Stimulated activated CD8-positive, alpha-beta memory T cell treated with anti-CD3 and anti-CD28 coated beads, Interleukin-7, amount 100 ng/mL, for 4 hours (primary cell): ENCODE results near the gene PPP1R9B.

Experiments
- DNase-seq, 2 donors: peaks; one replicate each; pipeline ENCODE4 v3.0.0-alpha.2; 2020; ENCODE audit warnings: low read depth in 2 of 2

Gene PPP1R9B

DNA sequence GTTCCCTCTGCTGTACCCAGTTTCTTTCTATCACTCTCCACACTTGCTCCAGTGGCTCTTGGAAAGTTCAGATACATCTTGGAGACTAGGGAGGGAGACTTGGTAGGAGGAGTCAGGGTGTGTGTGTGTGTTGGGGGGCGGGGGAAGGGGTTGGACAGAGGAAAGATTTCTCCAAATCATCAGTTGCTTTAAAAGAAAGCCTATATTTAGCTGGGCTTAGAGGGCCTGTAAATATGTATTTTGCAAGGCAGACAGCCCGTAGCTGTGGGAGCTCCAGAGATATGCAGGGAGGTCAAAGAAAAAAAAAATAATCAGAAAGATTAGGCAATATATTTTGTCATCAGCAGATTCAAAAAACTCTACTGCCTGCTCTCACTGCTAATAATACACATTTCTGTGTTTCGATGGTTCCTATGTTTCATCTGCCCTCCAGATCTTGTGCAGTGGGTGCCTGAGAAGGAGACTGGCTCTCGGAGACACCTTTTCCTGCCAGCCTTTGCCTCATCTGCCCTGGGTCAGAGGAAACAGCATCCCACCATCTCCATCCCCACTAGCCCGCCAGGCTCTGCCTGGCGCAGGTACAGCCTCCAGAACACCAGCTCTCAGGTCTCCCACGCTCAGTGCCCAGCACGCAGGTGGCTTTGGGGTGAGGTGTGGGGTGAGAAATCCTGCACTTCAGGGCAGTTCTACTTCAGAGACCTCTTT, 4.8 kb upstream of the PPP1R9B start:
- no peak for DNase-seq

DNA sequence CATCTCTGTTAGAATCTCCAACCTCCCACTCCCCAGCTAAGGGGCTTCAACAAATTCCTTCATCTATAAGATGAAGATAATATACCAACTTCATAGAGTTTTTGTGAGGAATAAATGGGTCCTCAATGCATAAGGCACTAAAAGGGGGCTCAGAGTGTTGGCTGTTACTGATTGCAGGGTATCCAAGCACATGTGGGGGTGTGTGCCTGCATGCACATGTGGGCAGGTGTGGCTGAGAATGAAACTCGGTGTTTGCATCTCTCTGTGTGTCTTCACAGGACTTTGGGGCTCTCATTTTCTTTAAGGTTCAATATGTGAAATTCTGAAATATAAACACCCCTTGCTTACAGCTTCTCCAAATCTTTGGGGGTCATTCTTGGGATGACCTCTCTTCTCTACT, 4.1 kb upstream of the PPP1R9B start:
- DNase-seq = no peak

DNA sequence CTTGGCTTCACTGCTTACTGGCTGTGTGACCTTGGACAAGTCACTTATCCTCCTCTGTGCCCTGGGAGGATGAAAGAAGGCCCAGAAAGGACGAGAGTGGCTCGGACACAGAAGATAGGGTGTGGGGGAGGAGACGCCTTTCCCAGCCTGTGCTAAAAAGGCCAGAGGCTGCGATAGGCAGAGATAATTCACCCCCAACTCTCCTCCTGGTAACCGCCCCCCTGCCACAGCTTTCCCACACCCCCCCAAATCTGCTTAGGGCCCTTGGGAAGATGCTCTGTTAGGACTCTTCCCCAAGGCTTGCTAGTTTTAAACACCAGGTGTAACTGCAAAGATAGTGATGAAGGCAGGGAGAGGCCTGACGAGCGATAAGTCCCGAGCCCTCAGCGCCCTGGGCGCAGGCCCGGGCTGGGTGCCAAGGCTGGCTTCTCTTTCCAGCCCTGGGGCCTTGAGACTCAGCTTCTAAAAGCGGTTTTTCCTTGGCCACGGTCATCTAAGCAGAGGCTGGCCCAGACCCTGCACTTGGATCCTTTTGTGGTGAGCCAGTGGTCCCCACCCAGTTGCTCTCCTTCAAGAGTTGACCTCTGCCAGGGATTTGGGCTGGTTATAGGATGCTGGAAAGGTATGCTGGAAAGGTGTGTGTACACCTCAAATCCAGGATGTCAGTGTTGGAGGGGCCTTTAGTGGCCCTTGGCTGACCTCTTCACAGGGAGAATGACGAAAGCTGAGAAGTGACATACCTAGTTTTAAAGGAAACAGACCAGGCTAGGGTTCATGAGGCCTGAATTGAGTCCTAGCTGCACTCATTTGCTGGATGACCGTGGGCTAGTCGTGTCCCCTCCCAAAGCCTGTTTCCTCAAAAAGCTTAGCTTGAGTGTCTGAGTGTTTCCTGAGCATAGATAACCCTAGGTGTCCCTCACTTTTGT, 3.4 kb upstream of the PPP1R9B start:
- DNase-seq = no peak

DNA sequence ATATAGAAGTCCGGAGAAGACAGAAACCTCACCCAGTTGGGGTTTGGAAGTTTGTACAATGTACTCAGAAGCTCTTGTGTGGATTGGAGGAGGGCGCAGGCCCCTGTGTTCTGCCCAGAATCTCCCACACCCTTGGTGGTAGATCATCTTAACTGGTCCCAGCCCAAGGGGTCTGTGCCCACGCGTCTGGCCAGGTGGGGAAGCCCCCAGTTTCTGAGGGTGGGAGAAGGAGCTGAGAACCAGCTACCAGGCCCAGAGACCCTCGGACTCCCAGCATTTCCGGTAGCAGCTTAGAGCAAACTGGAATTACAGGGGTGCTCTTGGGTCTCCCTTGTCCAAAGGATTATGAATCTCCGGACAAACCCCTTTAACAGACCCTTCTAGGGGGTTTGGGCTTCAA, 2.3 kb upstream of the PPP1R9B start:
- no peak for DNase-seq

DNA sequence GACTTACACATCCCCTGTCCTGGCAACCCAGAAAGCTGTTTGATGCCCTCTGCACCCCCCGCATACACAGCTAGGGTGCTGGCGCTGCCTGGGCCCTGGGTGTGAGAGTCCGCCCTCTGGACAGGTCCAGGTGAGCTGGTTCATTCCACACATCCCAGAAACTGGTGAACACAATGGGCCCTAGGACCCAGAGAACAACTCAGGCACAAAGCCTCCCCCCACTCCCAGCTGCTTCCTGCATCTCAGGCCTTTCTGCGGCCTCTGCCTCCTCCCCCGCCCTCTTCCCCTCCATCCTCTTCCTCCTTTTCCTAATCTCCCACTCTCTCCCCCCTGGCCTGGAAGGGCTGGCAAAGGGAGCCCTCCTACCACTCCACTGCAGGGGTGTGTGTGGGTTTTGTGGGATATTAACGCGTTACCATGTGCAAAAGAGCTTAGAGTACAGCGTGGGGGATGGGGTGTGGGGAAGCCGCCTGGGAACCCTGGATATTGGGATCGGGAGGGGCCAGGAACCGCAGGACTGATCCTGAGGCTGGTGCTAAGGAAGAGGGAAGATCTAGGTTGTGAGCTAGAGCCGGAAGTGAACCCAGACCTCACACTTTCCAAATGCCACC, 1.6 kb upstream of the PPP1R9B start:
- DNase-seq = no peak

DNA sequence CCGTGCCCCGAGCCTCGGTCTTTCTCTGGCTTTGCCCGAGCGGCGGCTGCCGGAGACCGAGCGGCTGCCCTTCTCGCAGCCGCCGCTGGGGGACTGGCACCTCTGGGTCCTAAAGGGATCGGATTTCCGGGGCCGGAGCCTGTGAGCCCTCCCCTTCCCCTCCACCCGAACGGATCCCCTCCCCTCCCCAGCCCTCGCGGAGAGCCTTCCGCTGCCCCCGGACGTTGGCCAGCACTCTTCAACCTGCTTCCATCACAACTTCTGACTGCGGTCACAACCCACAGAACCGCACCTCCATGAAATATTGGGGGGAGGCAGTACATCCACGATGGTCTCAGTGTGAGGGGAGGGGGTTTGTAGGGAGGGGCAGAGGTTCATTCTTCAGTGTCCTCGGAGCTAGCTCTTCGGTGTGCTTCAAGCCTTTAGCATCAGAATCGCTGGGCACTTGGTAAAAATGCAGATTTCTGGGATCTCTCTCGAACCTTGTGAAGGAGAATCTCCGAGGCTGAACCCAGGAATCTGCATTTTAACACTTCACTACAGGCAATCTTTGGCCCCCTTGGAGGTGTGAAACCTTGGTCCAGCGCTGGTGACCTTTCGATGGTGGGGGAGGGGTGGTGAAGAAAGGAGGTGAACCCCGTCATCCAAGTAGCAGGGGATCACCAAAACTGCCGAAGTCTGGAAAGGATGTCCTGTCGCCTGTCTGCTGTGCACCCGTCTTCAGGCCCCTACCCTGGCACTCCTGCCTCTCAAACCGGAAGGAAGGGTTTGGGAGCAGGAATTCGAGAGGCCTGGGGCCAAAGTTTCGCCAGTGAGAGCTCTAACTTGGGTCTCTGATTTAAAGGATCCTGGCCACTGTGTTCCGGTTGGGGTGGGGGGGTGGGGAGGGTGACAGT, 812 bp upstream of the PPP1R9B start:
- DNase-seq = peak; percentile 72 to 80

DNA sequence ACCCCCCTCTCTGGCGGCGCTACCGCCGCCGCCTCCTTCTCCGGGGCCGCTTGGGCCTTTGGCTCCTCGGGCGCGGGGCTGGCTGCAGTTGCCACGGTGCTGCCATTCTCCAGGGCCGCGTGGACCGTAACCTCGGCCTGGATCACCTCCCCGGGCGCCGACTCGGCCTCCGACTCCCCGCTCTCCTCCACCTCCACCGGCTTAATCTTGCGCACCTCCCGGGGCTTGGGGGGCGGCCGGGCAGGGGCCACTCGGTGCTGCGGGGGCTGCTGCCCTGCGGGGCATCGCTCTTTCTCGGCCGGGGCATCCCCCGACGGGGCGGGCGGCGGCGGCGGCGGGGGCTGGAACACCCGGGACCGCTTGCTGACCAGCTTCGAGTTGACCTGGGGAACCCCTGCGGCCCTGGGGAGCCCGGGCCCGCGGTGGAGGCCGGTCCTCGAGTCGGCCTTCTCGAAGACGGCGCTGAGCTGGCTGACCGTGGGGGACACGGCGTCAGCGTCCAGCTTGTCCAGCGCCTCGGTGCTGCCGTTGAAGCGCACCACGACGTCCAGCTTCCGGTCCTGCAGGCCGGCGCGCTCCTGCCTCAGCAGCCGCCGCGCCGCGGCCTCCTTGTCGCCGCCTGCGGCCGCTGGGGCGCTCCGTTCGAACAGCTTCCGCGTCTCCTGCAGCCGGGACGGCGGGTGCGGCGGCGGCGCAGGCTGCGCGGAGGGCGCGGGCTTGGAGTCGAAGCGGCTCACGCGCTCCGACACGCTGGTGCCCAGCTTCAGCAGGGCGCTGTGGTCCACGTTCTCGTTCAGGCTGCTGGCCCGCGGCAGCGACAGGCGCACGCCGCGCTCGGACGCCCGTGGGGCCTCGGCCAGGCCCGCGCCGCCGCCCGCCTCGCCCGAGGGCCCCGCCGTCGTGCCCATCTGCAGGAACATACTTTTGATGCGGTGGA, 792 bp downstream of the PPP1R9B start:
- DNase-seq = peak in 1 of 2 donors; percentile 59

DNA sequence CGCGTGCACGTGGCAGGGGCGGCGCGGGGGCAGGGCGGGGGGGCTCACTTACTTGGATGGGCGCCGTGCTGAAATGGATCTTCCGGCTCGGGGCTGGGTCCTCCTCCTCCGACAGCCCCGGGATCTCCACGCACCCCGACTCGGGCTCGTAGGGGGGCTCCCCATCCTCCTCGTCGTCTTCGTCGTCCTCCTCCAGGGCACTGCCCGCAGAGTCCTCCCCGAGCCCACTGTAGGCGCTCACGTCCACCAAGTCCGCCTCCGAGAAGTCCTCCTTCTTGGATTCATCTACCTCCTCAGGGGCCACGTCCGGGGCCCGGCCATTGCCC, 1.4 kb downstream of the PPP1R9B start:
- no peak for DNase-seq

DNA sequence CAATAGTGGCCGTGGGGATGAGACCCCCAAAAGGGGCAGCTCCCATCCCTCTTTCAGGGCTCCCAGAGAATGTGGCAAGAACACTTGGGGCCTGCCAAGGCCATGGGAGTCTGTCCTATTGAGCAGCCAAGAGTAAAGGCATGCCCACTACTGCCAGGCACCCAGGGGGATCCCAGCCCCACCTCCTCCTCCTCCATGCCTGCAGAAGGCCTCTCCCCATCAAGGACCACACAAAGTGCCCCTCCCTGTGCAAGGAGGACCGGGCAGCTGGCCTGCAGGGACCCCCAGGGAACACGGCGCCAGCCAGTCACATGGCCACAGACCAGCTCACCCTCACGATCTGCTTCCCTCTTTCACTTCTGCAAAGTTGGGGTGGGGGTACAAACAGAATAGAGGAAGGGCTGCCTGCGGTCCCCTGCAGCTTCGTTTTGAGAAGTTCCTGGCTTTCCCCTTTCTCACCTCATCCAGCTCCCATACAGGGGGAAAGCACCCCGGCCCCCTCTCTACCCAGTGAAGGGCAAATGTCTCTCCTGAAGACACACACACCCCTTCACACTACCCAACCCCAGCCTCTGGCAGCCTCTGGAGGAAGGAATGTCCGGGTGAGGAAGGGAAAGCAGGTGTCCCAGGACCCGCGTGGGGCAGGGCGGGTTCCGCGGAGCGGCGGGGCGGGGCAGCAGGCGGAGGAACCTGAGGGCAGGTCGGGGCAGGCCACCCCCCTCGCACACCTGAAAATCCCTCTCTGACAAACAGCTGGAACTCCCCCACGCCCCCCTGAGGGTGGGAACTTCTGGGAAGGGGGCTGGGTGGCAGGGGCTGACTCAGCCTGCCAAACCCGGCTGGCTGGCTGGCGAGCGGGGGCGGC, 2.0 kb downstream of the PPP1R9B start:
- DNase-seq = peak; percentile 87 to 89

DNA sequence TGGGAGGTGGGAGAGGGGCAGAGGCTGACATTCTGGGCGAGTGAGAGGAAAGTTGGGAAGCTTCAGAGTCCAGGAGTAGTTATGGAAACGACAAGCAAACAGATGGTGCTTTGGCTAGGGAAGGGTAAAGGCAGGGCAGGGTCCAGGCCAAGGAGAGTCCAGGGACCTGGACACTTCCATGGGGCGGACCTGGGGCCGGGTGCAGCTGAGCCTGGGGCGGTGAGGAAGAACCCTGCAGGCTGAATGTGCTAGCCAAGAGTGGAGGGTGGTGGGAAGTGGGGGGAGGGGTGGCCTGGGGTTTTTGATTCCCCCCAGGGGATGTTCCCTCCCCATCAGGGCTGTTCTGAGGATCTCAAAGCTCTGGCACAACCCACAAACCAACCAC, 2.6 kb downstream of the PPP1R9B start:
- no peak for DNase-seq

DNA sequence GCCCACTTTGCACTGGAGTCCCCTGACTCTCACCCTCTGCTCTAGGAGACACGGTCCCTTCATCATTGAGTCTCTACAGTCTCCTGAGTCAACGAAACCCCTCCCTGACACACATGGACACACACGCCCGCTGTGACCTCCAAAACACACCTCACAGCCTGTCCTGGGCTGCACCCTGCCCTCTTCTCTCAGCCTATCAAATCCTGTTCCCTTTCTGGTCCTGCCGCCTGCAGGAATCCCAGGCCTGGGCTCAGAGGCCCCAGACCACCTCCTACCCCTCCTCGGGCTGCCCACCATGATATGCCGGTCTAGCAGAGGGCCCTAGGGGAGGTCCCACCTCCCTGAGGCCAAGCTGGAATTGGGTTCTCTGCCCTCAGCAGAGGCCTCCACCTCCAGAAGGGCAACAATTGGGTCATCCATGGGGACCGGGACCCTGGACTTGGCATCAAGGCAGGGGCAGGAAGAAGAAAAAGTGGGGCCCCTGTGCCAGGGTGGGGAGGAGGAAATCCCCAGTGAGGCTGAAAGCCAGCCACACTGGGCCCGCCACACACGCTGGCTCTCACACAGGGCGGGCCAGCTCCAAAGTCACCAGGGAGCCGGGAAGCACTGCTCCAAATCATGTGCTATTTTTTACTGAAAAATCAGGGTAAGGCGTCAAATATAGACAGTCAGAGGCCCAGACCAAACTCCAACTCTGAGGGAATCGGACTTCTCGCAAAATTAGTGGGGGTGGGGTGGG, 3.4 kb downstream of the PPP1R9B start:
- no peak for DNase-seq

DNA sequence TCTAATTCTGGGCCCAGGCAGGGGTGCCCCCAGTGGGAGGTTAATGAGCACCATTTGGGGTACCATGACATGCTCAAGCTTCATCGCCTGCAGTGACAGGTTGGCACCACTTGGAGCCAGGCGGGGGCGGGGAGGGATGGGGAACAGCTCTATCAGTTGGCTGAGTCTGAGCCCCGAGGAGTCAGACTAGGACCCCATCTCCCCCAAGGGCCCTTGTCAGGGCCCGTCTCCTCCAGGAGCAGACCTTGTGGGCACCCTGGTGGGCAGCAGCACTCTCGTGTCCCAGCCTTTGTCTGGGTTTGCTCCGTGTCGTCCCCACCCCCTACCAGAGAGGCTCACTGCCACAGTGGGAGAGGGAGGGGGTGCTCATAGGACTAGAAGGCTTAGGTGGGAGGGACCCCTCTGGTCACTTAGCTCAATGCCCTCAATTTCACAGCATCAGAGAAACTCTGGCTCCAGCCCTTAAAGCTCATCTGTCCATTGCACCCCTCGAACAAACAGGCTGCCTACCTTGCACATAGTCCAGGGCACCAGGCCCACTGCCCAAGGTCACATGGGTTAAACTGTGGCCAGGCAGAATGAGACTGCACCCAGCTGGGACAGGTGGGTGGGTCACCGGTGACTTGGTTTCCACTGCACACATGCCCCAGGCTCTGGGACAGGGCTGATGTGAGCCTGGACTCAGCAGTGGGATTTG, 4.1 kb downstream of the PPP1R9B start:
- DNase-seq = no peak

DNA sequence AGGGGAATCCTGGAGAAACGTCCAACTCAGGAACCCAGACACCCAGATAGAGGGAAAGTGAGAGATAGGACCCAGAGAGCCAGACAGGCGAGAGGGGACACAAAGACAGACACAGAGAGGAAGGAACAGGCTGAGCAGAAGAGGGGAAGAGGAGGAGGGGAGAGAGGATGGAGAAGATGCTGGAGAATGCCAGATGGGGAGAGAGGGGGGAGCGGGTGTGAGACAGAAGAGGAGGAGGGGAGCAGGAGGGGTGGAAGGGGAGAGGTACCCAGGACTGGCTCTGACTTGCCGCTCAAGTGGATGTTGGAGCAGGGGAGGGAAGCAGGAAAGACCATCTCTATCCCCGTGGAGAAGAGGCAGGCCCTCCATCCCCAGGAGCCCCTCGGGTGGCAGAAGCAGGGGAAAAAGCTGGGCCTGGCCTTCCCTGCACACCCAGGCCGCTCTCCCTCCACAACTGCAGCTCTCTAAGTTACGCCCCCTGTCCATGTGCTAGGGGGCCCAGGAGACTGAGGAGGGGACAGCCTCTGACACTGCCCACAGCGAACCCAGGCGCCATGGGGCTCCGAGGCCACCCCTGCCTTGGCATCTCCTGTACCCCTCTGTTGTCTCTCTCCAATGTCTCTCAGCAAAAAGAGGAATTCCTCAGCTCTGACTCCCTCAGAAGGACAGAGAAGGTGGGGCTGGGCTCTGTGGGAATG, 4.8 kb downstream of the PPP1R9B start:
- no peak for DNase-seq

DNA sequence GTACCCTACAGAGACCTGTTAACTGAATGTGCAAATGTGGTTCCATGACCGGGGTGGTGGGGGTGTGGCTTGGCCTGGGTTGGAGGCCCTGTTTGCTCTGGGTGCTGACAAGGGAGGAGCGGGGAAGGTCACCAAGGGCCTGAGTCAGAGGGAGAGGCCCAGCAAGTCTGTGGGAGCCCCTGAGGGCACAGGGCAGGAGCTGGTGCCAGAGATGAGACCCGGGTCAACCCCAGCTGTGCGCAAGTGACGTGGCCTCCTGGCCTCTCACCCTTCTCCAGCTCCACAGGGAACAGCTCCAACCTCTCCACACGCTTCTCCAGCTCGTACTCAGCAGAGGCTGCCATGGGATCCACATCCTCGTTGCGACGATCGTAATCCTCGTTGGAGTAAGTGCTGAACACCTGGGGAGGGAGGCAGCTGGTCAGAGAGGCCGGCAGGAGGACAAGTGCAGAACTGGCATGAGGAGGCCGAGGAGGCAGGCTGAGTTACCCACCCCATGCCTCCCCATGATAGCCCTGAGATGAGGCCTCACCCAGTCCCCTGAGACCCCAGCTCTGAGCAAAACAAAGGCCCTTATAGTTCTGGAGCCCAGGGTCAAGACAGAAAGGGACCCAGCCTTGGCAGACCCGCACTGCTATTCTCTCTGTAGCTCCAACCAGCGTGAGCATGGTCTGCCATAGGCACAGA, 5.5 kb downstream of the PPP1R9B start:
- DNase-seq = no peak

DNA sequence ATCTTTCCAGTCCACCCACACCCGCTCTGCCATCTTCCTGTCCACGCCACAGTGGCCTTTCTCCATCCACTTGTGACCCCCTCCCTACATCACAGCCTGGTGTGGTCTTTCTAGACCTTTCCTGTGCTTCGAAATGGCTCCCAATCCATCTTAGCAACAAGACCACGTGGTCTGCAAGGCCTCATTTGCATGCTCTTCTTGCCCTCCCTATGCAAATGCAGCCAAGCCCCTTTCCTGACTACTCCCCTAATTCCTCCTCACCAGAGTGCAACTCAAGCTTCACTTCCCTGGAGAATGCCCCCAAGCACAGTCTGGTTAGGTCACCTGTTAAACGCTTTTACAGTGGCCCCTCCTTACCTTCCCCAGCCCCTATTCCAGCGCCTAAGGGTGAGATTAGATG, 6.1 kb downstream of the PPP1R9B start:
- DNase-seq = no peak

DNA sequence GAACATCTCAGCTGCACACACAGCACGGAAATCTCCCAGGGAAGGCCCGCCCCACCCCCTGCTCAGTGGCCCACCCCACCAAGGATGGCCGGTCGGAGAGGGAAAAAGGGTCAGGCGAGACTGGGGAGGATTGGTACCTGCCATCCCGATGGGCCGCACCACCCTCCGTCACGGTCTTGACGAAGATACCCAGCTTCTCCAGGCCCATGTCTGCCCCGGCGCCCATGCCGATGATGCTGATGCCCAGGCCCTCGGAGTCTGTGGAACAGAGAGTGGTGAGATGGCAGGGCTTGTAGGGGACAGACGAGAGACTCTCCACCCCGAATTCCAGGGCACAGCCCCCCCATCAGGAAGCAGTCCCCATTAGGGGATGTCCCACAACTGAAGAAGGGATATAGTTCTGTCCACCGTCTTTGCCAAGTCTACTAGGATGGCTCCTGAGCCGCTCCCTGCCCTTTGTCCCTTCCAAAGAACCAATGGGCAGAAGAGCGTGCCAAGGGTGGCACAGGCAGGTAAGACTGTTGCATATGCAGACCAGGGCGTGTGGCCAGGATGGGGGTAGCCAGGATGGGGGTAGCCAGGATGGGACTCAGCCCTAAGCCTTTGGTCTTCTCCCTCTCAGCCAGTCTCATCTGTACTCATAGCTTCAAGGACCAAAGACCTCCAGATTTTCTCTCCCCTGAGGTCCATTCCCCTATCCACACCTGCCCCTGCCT, 6.9 kb downstream of the PPP1R9B start:
- DNase-seq = no peak

DNA sequence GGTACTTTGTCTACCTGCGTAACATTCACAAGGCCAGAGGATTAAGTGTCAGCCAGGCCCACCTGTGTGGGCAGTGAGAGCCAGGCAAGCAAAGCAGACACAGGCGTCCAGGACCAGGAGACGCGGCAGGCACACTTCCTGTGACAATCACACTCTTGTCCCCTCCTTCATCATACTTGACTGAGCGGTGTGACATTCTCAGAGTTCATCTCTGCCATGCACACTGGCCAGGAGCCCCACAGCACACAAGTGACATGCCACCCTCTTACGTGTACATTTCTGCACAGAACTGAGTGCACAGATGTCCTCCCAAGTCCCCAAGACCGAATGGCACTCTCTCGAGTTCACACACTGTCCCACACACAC, 8.7 kb downstream of the PPP1R9B start:
- DNase-seq = no peak
